Measurements from ENCODE around the gene BIN1.

- TF ChIP-seq EZH2 (IDR thresholded peaks at IDR 0.05) (no peak), EZH2phosphoT487 (IDR thresholded peaks at IDR 0.05) (no peak), CTCF (IDR thresholded peaks at IDR 0.05) (no peak)
Observed at GRCh38 chr2:126999106-126999756, 107.7 kb downstream of the BIN1 start.

Measured in neural progenitor cell (in vitro differentiated cells).